ENCODE measurements around the gene CYS1. TPM values are rescaled to one million over a fixed set of nuclear protein-coding genes. Genes with fewer than 3 reads are reported as not detected.
"Not testable (repeated sequence)": the region's sequence is repeated elsewhere in the genome, so short reads cannot be mapped to it uniquely, and the experiment has no call there.

Gene CYS1
- total RNA-seq, 1 experiment from 2014 or later = 0.12 TPM

GRCh38 chr2:10030798-10031197, 49.4 kb downstream of the CYS1 start:
- DNase-seq (ENCODE audit: low read depth) = not testable (repeated sequence)

DNA sequence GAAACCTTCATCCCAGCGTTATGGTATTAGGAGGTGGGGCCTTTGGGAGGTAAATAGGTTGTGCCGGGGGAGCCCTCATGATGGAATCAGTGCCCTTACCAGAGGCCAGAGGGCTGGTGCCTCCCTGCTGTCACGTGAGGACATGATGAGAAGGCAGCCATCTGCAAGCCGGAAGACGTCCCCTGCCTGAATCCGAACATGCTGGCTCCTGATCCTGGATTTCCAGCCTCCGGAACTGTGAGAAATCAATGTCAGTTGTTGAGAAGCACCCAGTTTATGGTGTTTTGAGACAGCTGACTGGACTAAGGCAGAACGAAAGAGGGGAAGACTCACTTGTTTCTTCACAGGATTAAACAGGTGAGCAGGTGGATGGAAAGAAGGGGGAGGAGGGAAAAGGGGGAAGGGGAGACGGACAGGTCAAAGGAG, 49.9 kb downstream of the CYS1 start:
- no peak for DNase-seq (ENCODE audit: low read depth)

DNA sequence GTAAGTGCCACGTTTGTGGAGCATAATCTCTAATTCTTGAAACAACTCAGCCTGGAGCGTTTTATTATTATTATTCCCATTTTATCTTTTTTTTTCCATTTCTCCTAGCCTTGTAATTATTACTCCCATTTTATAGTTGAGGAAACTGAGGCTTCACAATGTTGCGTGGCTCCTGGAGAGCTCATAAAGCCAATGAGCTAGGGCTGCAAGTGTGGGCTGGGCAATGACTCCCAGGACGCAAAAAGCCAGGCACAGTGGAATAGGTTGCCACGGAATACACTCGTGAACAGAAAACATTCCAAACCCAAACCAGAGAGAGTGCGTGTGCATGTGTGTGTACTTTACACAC, 50.4 kb downstream of the CYS1 start:
- no peak for DNase-seq (ENCODE audit: low read depth)

DNA sequence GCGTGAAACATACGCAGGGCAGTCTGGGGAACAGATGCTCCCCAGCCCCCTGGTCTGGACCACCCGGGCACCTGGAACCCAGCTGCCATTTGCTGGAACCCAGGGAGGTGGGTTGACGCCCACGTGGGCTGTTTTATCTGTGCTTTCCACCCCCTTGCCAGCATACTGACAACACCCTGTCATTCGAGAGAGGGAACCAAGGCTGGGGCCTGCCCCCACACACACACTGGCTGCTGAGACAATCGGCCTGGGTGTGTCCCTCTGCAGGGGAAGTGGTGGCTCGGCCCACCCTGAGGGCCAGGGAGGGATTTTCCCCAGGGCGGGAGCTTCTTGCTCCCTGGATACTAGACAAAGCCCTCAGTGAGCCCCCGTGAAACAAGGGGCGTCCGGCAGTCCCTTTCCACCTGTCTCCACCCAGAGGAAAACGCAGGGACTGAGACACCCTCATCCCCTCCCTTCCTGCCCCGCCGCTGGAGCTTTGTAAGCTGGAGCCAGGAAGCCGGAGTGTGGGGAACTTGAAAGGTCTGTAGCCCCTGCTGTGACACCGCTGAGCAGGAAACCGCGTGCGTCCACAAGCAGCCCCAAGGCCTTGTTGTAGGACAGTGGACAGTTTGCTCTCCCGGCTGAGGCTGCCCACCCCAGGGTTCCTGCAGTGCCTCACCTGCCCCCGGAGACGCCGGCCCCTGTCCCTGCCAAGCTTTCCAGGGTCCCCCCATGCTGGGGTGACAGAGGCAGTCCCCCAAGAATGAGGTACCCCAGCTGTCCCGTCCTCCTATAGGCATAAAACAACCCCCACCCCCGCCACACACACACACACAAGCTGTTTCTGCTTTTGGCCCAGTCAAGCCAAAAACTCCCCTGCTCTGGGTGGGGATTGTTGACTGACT, 51.0 kb downstream of the CYS1 start:
- DNase-seq (ENCODE audit: low read depth) = peak; percentile 21

- no peak for DNase-seq (ENCODE audit: low read depth)
These were observed 51.7 kb downstream of the CYS1 start for GRCh38 chr2:10028407-10028987.

DNA sequence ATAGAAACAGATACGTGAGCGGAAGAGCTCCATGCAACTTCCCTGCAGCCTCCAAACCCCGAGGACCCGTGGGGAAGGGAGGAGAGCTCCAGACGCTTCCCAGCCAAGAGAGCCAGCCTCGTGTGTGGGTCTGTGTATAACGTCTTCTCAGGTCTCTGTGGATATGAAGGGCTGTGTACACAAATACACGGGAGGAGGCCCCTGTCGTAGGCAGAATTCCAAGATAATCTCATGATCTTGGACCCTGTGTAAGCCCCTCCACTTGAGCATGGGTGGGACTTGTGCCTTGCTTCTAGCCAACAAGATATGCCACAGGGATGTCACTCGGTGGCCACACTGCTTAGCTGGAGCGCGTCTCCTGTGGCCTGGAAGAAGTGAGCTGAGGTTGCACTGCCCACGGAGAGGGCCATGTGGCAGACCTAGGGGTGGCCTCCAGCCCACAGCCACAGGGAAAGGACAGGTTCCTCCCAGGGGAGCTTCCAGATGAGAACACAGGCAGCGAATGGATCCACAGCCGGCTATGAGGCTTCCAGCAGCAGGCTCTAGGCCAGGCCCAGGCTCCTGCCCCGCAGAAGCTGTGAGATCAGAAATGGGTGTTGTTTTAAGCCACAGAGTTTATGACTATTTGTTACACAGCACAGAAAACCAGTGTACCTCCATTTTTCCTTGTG, 52.4 kb downstream of the CYS1 start:
- no peak for DNase-seq (ENCODE audit: low read depth)

DNA sequence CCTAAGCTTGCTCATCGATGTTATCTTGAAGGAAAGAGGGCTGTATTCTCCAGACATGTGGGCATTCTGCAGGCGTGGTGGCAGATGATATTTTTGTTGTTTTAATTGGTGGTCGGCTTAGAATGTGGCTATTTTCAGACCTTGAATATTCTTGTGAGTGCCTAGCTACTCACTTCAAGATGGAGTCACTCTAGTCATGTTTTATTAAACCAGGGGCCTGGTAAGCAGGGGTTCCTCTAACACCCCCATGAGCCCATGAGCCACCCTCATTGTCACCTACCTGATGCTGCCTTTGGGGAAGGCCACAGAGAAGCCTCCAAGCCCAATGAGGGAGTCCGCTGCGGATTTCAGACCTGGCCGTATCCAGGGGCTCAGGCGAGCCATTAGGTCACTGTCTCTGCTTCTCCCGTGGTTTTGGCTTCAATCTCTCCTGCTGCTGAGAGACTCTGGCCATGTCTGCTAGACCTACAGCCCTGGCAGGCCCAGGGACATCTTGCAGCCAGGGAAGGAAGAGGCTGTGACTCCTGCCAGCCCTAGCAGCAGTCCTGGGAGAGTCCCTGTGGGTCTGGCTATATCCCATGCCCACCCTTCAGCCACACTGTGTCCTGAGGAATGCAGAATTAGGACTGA, 53.2 kb downstream of the CYS1 start:
- no peak for DNase-seq (ENCODE audit: low read depth)

DNA sequence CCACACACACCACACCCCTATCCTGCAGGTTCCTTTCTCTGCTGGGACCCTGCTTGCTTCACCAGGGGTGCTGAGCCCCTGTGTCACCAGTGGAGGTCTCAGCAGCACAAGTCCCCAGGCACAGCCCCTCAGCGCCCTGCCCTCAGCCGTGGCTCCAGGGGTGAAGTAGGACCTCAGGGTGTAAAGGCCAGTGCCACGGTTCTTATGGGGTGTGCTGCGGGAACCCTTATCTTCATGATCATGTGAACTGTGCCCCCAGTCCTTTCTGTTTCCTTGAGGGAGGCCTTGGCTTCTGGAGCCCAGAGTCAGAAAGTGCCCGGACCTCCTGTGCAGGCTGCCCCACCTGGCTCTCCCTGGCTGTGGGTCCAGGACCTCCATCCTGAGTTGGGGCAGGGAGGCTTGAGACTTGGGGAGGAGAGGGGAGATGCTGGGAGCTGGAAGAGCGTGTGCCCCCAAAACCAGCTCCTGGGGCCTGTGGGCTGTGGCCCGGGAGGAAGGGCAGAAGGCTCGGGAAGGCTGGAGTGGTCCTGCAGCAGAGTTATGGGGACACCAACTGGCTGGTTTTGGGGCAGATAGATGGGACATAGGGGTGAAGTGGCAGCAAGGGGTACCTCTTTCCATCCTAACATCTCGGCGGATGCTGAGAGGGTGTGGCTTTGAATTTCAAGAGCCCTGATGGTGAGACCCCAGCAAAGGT, 57.1 kb downstream of the CYS1 start:
- DNase-seq (ENCODE audit: low read depth) = no peak

- no peak for DNase-seq (ENCODE audit: low read depth)
These were observed 57.8 kb downstream of the CYS1 start for GRCh38 chr2:10022445-10022844.

DNA sequence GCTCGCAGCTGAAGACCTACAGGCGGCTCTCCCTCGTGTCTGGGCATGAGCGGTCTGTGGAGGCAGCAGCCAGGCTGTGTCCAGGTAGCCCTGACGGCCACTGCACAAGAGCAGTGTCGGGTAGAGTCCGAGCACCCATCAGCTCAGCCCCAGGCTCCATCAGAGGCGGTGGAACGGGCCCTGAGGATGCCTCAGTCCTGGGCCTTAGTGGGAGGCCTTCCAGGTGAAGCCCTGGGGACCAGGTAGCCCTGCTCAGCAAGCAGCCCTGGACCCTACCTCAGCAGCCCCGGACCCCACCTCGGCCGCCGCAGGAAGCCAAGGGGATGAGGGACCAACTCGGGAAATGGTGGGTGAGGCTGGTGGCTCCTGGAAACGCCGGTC, 58.2 kb downstream of the CYS1 start:
- no peak for DNase-seq (ENCODE audit: low read depth)

DNA sequence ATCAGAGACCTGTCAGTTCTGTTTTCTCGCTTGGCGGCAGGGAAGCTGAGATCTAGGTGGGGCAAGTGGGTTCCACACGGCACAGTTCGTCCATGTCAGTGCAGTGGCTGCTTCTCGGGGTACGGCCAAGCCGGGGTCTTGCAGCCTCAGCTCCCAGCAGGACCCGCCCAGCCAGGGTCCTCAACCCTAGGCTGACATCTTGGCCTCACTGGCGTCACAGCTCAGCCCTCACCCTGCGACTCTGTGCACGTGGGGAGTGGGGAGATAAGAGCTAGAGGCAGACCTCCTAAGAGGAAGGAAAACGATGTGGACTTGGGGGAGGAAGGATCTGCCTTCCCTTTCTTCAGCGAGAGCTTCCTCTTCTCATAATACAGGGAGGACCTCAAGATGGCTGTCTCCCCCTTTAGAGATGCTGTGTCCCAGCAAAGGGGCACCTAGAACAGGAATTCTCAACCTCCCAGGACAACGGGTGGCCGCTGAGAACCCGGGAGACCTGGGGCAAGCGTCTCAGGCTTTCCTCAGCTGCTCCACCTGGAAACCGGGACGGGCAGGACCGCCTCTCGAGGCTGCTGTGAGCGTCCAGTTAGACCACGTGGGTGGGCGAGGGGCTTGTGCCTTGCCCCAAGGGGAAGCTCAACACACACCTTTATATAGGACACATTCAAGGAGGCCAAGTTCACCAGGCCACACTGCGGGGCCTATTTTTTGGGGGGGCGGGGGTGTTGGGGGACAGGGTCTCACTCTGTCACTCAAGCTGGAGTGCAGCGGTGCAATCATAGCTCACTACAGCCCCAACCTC, 60.4 kb downstream of the CYS1 start:
- DNase-seq (ENCODE audit: low read depth) = no peak

DNA sequence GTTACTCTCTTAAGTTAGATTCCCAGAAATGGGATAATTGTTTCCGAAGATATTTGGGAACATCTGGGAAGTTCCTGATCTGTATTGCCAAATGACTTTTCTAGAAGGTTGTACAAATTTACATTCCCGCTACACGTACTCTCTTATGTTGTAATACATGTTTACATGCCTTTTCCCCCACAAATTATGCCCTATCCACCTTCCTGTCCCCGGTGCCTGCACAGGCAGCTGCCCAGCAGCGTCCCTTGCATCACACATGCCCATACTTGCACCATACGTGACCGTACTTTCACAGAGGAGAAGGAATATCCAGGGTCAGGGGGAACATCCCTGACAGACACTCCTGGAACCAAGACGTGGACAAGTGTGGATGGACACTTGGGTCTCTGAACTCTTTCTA, 61.0 kb downstream of the CYS1 start:
- DNase-seq (ENCODE audit: low read depth) = no peak

DNA sequence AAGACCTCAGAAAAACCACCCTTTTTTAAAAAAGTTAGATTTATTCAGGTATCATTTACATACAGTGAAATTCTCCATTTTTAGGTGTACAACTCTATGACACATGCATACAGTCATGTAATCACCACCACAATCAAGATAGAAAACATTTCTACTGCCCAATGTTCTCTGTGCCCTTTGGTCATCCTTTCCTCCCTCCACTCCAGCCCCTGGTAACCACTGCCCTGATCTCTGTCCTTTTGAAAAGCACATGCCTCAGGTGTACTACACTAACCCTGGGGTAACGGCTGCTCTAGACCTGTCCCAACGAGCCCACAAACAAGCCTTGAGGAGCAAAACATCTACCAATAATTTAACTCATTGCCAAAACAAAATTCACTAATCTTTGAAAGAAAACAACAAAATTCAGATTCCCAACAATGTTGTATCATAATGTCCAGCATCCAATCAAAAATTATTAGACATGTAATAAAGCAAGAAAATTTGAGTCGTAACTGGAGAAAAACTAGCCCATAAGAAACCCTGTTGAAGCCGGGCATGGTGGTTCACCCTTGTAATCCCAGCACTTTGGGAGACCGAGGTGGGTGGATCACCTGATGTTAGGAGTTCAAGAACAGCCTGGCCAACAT, 62.8 kb downstream of the CYS1 start:
- no peak for DNase-seq (ENCODE audit: low read depth)

GRCh38 chr2:10016802-10017258, 63.4 kb downstream of the CYS1 start:
- no peak for DNase-seq (ENCODE audit: low read depth)

DNA sequence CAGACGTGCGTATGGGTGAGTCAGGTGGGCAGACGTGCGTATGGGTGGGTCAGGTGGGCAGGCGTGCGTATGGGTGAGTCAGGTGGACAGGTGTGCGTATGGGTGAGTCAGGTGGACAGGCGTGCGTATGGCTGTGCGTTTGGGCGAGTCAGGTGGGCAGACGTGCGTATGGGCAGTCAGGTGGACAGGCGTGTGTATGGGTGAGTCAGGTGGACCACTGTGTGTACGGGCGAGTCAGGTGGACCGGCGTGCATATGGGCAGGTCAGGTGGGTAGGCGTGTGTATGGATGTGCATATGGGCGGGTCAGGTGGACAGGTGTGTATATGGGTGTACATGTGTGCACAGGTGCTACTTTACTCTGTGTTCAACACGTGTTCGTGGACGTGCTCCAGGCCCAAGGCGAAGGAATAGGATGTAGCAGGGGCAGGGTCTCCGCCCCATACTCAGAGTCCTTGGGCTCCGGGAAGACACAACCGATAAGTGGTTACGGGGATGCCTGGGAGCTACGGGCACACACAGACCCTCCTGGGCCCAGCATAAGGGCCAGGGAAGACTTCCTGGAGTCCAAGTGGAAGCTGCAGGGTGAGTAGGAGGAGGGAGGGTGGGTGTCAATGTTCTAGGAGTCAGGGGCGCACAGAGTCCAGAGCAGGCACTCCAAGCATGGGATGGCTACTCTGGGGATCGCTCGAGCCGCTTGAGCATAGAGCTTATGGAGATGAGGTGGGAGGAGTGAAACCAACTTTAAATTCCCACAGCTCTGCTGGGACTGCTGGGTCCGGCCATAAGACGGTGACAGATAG, 64.0 kb downstream of the CYS1 start:
- peak; percentile 16 for DNase-seq (ENCODE audit: low read depth)

- not testable (repeated sequence) for DNase-seq (ENCODE audit: low read depth)
These were observed 64.7 kb downstream of the CYS1 start for GRCh38 chr2:10015376-10015989.

- DNase-seq (ENCODE audit: low read depth) = no peak
These were observed 65.6 kb downstream of the CYS1 start for GRCh38 chr2:10014418-10015190.
